B cell (primary cell): ENCODE data around the gene FEV. TPM values are rescaled to one million over a fixed set of nuclear protein-coding genes. Genes with fewer than 3 reads are reported as not detected.

Source experiments
- ATAC-seq: fragments of 200-7000 bp; cut with Tn5 transposase; one replicate; pipeline ENCODE4 v1.10.0; 2021; ENCODE audit warnings: low read depth, mild to moderate bottlenecking, moderate number of reproducible peaks, moderate library complexity
- CTCF ChIA-PET: fragments of 350-600 bp; sonication (Branson Sonifier 250); formaldehyde crosslinking; loops from one replicate; lab custom pipeline; 2021; ENCODE audit warnings: antibody characterized with exemption, inconsistent platforms; lab: Charles Lee
- POLR2A ChIA-PET: fragments of 350-600 bp; sonication (Branson Sonifier 250); formaldehyde crosslinking; loops from one replicate; lab custom pipeline; 2021; ENCODE audit warnings: antibody characterized with exemption; lab: Charles Lee
- DNase-seq: peaks from one replicate; pipeline ENCODE4 v3.0.0; 2013
- H2AFZ ChIP-seq: 2 replicates; pipeline ENCODE4 v1.6.1; 2012; ENCODE audit warnings: mild to moderate bottlenecking, low read depth, low read length; ENCODE audit not compliant: insufficient read depth, poor library complexity, severe bottlenecking
- H3K27ac ChIP-seq, 2 donors: 1 replicate in 1 of 2; 2 replicates in 1 of 2; pipeline ENCODE4 v1.5.1; 2012 to 2013; ENCODE audit warnings: low read length in 2 of 2, mild to moderate bottlenecking in 2 of 2, moderate library complexity in 1 of 2
- H3K27me3 ChIP-seq, 4 experiments: fragments of 200-600 bp in 1 of 4; sonication (generic) in 1 of 4; replicated peaks in 1 of 4; 1 replicate in 2 of 4; 2 replicates in 2 of 4; pipeline versions ENCODE4 v1.6.1 to v1.7.0; 2013 to 2016; ENCODE audit warnings: low read length in 3 of 4, mild to moderate bottlenecking in 2 of 4, mixed read lengths in 1 of 4, moderate library complexity in 1 of 4; ENCODE audit not compliant: insufficient read depth in 4 of 4, control insufficient read depth in 3 of 4; ENCODE audit errors: control extremely low read depth in 1 of 4
- H3K36me3 ChIP-seq, 2 experiments: replicated peaks in 1 of 2; 1 replicate in 1 of 2; 2 replicates in 1 of 2; pipeline versions ENCODE4 v1.6.1 to v1.7.1; 2013; ENCODE audit warnings: low read length in 1 of 2; ENCODE audit not compliant: insufficient read depth in 2 of 2, control insufficient read depth in 1 of 2; ENCODE audit errors: control extremely low read depth in 1 of 2, extremely low read depth in 1 of 2
- H3K4me1 ChIP-seq, 2 donors: fragments of 200-600 bp in 1 of 2; sonication (generic) in 1 of 2; 1 replicate in 1 of 2; 2 replicates in 1 of 2; pipeline versions ENCODE4 v1.5.1 to v1.6.1; 2013 to 2017; ENCODE audit warnings: low read length in 2 of 2; ENCODE audit not compliant: control insufficient read depth in 2 of 2, insufficient read depth in 2 of 2
- H3K4me2 ChIP-seq: replicated peaks from 2 replicates; pipeline ENCODE3; 2012; ENCODE audit warnings: mild to moderate bottlenecking, low read depth, low read length; ENCODE audit not compliant: poor library complexity, severe bottlenecking
- H3K4me3 ChIP-seq, 5 experiments: fragments of 200-600 bp in 1 of 5; sonication (generic) in 1 of 5; 1 replicate in 3 of 5; 2 replicates in 2 of 5; pipeline versions ENCODE4 v1.5.1 to v1.7.0; 2011 to 2016; ENCODE audit warnings: low read length in 4 of 5, mild to moderate bottlenecking in 4 of 5, low read depth in 2 of 5, control low read depth in 1 of 5, moderate library complexity in 1 of 5; ENCODE audit not compliant: insufficient read depth in 1 of 5; ENCODE audit errors: control extremely low read depth in 1 of 5, extremely low read depth in 1 of 5
- H3K79me2 ChIP-seq: fragments of 200-600 bp; sonication (generic); one replicate; pipeline ENCODE4 v1.6.0; 2016; ENCODE audit warnings: low read length; ENCODE audit not compliant: control insufficient read depth, insufficient read depth
- H3K9ac ChIP-seq: fragments of 200-600 bp; sonication (generic); 2 replicates; pipeline ENCODE4 v1.6.1; 2017; ENCODE audit warnings: mild to moderate bottlenecking, low read length, moderate library complexity
- H3K9me3 ChIP-seq, 3 donors: one replicate each; pipeline versions ENCODE4 v1.6.1 to v1.7.1; 2013; ENCODE audit warnings: low read length in 2 of 3; ENCODE audit not compliant: control insufficient read depth in 2 of 3, insufficient read depth in 1 of 3; ENCODE audit errors: control extremely low read depth in 1 of 3
- H4K20me1 ChIP-seq: 2 replicates; pipeline ENCODE4 v1.6.0; 2012; ENCODE audit warnings: mild to moderate bottlenecking, low read length; ENCODE audit not compliant: insufficient read depth, control insufficient read depth, poor library complexity, severe bottlenecking
- H3K27ac Mint-ChIP-seq: one replicate; pipeline ENCODE4 v1.8.0; 2021; ENCODE audit warnings: mixed read lengths
- H3K27me3 Mint-ChIP-seq: one replicate; pipeline ENCODE4 v1.8.0; 2021; ENCODE audit warnings: mixed read lengths
- H3K4me1 Mint-ChIP-seq: one replicate; pipeline ENCODE4 v1.8.0; 2021; ENCODE audit warnings: mixed read lengths
- H3K4me3 Mint-ChIP-seq: one replicate; pipeline ENCODE4 v1.8.0; 2021; ENCODE audit warnings: mixed read lengths
- H3K9me3 Mint-ChIP-seq: one replicate; pipeline ENCODE4 v1.8.0; 2022; ENCODE audit warnings: mixed read lengths; ENCODE audit not compliant: insufficient read depth
- EZH2 ChIP-seq: IDR thresholded peaks from 2 replicates; pipeline ENCODE4 v1.6.1; 2012; ENCODE audit warnings: borderline replicate concordance, low read depth, mild to moderate bottlenecking, moderate library complexity, low read length; ENCODE audit not compliant: insufficient read depth, poor library complexity, severe bottlenecking
- whole genome bisulfite sequencing: methylation state at CpG from one replicate; pipeline ENCODE4 v1.1.5; 2013; ENCODE audit warnings: missing lambda C conversion rate; ENCODE audit not compliant: insufficient coverage; 5-methylcytosine and 5-hydroxymethylcytosine counted together
- intact Hi-C: fragments of 100-400 bp; cut with micrococcal nuclease; formaldehyde crosslinking; loops from one replicate; pipeline ENCODE4 v1.10.0; 2022
- polyA plus RNA-seq: library from polyadenylated mRNA; depleted of rRNA; stranded (reverse); fragments of >200 nt; gene quantifications from 2 replicates; pipeline ENCODE4 v1.2.3, GENCODE V29; 2012
- total RNA-seq, 2 donors: library from RNA; stranded (reverse); fragments of 120-200 nt in 1 of 2; gene quantifications; 1 replicate in 1 of 2; 2 replicates in 1 of 2; pipeline versions ENCODE4 v1.2.3 to v1.2.4, GENCODE V29; 2013 to 2022
- TF ChIP-seq, protein P1 (sequence below): fragments of 200-600 bp; IDR thresholded peaks from one replicate; pipeline ENCODE4 v1.8.0; 2022; ENCODE audit warnings: antibody characterized with exemption, mild to moderate bottlenecking

The FEV gene
- total and polyA plus RNA-seq, 2 donors (not counting 1 experiment from before 2014, with no cell fraction given), result not detected

DNA sequence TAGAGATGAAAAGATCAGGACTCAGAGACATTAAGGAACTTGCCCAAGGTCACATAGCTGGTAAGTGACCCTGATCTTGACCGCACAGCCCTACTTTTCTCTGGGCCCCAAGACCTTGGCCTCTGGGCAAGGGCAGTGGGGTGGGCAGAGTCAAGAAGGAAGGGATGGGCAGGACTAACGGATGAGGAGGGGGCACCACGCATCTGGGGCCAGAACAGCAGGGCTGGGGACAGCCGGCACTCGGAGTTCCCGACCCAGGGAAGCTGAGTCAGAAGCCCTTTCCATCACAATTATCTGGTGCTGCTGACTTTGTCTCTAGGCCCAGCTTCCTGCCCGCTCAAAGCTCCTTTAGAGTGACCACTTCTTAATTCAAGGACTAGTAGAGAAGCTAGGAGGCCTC is 42.0 kb upstream of the FEV start:
- WGBS, result 82% methylated on average over 4 of the region's 7 CpGs
- Histone ChIP-seq H3K9ac (no peak overlapping the region), H3K79me2 (no peaks in the 10 kb centered on the region), H3K27ac (no peak overlapping the region), H3K36me3 (no peaks in the 10 kb centered on the region), H3K9me3 (peaks cover 0 to 6% (median 0%) of the 10 kb centered on the region in 3 donors), H2AFZ (no peak overlapping the region), H3K4me2 (no peak overlapping the region), H3K4me3 (no peak overlapping the region), H3K4me1 (no peaks in the 10 kb centered on the region), H4K20me1 (no peaks in the 10 kb centered on the region), H3K27me3 (peaks cover 0 to 20% (median 0%) of the 10 kb centered on the region in 4 experiments)
- TF ChIP-seq, protein P1, sequence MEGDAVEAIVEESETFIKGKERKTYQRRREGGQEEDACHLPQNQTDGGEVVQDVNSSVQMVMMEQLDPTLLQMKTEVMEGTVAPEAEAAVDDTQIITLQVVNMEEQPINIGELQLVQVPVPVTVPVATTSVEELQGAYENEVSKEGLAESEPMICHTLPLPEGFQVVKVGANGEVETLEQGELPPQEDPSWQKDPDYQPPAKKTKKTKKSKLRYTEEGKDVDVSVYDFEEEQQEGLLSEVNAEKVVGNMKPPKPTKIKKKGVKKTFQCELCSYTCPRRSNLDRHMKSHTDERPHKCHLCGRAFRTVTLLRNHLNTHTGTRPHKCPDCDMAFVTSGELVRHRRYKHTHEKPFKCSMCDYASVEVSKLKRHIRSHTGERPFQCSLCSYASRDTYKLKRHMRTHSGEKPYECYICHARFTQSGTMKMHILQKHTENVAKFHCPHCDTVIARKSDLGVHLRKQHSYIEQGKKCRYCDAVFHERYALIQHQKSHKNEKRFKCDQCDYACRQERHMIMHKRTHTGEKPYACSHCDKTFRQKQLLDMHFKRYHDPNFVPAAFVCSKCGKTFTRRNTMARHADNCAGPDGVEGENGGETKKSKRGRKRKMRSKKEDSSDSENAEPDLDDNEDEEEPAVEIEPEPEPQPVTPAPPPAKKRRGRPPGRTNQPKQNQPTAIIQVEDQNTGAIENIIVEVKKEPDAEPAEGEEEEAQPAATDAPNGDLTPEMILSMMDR, result no peak
- TF ChIP-seq EZH2, result no peak
- H3K4me3 Mint-ChIP-seq, result no peak overlapping the region
- H3K9me3 Mint-ChIP-seq, result no peaks in the 10 kb centered on the region
- ChIA-PET POLR2A (no interaction called here), CTCF (interaction anchor here (0.9 to 6.4 kb wide), 5 partner anchors 10 to 127 kb away, joined by 3 to 99 read pairs (median 3); no protein-coding TSS in a partner anchor)
- H3K4me1 Mint-ChIP-seq, result no peaks in the 10 kb centered on the region
- no peak overlapping the region for H3K27ac Mint-ChIP-seq
- peaks cover 28% of the 10 kb centered on the region for H3K27me3 Mint-ChIP-seq
- intact Hi-C loops, result no loop called here
- DNase-seq, result no peak
- no peak for ATAC-seq

GRCh38 chr2:219025637-219026585 is 40.9 kb upstream of the FEV start:
- Histone ChIP-seq H2AFZ (no peak overlapping the region), H3K36me3 (no peaks in the 10 kb centered on the region), H3K27ac (no peak overlapping the region), H3K9ac (no peak overlapping the region), H3K4me1 (no peaks in the 10 kb centered on the region), H4K20me1 (no peaks in the 10 kb centered on the region), H3K27me3 (peaks cover 0 to 22% (median 0%) of the 10 kb centered on the region in 4 experiments), H3K9me3 (peaks cover 0 to 6% (median 0%) of the 10 kb centered on the region in 3 donors), H3K4me2 (no peak overlapping the region), H3K79me2 (no peaks in the 10 kb centered on the region), H3K4me3 (no peak overlapping the region)
- 92% methylated on average over 13 of the region's 18 CpGs for WGBS
- Mint-ChIP-seq H3K4me1 (no peaks in the 10 kb centered on the region), H3K27me3 (peaks cover 28% of the 10 kb centered on the region), H3K9me3 (no peaks in the 10 kb centered on the region), H3K4me3 (no peak overlapping the region), H3K27ac (no peak overlapping the region)
- DNase-seq (no peak), ATAC-seq (no peak)
- POLR2A ChIA-PET, result no interaction called here
- intact Hi-C loops, result no loop called here
- TF ChIP-seq, protein P1, result no peak
- no peak for TF ChIP-seq EZH2
- CTCF ChIA-PET, result interaction anchor here (1.0 to 6.4 kb wide), 5 partner anchors 9 to 133 kb away, joined by 3 to 99 read pairs (median 3); no protein-coding TSS in a partner anchor
